GM12891 (cell line): ENCODE data around the gene SLFN12.
"Not testable (repeated sequence)": the region's sequence is repeated elsewhere in the genome, so short reads cannot be mapped to it uniquely, and the experiment has no call there.

ENCODE experiments used
- DNase-seq: peaks from one replicate; pipeline ENCODE4 v3.0.0; 2011; ENCODE audit warnings: low spot score; ENCODE audit not compliant: insufficient read length
- FAIRE-seq: peaks from 2 replicates; lab custom pipeline; 2011; peaks lifted over from hg19 to GRCh38; lab: Jason Lieb, UNC
- PAX5 ChIP-seq: IDR thresholded peaks from 2 replicates; pipeline ENCODE4 v1.6.1; 2011; ENCODE audit warnings: low read length, moderate library complexity, mild to moderate bottlenecking; ENCODE audit not compliant: insufficient read depth, severe bottlenecking
- POLR2A ChIP-seq: IDR thresholded peaks from 2 replicates; pipeline ENCODE4 v1.6.1; 2011; ENCODE audit warnings: low read depth, low read length, control low read depth
- POLR2AphosphoS5 ChIP-seq: IDR thresholded peaks from 2 replicates; pipeline ENCODE4 v1.6.1; 2011; ENCODE audit warnings: low read depth, low read length, control low read depth
- POU2F2 ChIP-seq: IDR thresholded peaks from 2 replicates; pipeline ENCODE4 v1.6.1; 2011; ENCODE audit warnings: low read depth, mild to moderate bottlenecking, control low read depth, low read length, moderate library complexity
- SPI1 ChIP-seq: IDR thresholded peaks from 2 replicates; pipeline ENCODE4 v1.6.1; 2011; ENCODE audit warnings: low read depth, low read length, control low read depth
- TAF1 ChIP-seq: IDR thresholded peaks from 2 replicates; pipeline ENCODE4 v1.6.1; 2011; ENCODE audit warnings: low read depth, low read length, control low read depth

SLFN12 gene

DNA sequence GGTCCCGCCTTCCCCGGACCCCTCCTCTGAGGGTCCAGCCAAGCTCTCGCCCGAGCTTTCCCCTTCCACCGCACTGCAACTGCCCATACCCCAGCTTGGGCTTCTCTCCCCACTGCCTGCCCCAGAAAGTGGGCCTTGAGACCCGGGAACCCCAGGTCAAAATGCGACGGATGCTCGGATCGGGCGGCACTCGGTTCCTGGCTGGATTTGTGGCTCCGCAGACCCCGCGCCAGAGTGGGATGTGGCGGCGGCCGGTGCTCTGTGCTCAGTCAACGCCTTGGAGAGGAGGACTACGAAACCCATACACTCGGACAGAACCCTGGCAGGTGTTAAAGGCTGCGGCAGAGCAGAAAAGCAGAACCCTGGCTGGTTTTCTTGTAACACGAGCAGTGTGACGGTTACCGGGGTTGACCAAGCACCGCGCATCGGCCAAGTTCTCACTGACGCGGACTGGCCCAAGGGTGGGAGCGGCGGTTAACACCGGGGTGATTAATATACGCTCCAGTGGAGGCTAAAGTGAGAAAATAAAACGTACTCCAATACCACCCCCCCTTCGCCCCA, 17.2 kb upstream of the SLFN12 start:
- FAIRE-seq (no peak), DNase-seq (no peak)
- TF ChIP-seq TAF1 (no peak), POLR2A (no peak), SPI1 (no peak), POU2F2 (no peak), POLR2AphosphoS5 (no peak), PAX5 (no peak)

DNA sequence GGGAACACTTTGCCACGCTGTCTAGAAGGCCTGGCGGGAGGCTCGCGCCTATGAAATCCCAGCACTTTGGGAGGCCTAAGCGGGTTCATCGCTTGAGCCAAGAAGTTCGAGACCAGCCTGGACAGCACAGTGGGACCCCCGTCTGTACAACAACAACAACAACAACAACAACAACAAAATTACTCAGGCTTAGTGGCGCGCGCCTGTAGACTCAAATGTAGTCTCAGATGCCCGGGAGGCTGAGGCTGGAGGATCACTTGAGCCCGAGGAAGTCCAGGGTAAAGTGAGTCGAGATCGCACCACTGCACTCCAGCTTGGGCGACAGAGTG, 16.6 kb upstream of the SLFN12 start:
- no peak for TF ChIP-seq POLR2AphosphoS5
- TF ChIP-seq POLR2A = no peak
- TF ChIP-seq TAF1 = no peak
- no peak for TF ChIP-seq SPI1
- TF ChIP-seq POU2F2 = no peak
- TF ChIP-seq PAX5 = no peak
- FAIRE-seq (no peak), DNase-seq (no peak)

DNA sequence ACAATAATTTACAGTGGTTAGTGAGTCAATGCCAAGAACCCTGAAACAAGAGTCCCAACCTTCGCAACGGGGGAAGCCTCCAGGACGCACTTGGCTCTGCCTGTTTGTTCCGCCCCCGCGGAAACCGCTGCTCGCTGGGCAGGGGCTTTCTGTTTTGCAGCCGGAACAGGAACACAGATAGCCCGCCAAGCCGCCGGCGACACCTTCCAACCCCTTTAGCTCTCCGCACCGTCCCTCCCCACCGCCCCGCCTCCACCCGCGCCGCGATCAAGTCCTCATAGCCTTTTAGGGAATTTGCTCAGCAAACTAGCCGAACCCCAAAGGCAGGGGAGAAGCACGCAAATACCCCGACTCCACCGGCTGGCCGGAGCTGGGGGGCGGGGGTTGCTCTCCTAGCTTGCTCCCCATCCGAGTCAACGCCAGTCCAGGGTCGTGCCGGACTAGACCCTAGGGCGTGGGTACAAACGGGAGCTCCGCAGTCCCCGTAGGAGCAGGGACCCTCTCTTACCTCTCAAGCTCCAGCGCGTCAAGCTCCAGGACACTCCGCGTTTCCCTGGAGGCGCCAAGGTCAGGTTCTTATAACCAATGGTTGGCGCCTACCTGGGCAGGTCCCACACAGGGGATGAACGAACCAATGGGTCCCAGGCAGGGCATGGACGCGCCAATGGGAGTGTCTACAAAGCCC, 16.1 kb upstream of the SLFN12 start, which contains the start of gene SLFN13:
SLFN13 (minus strand) TSS at position 553 of the 685 bp plus-strand sequence. CDS start 3,086 bp downstream, outside the sequence.
- FAIRE-seq = peak; percentile 97
- peak; percentile 63 for DNase-seq
- TF ChIP-seq POLR2A (peak; percentile 50; the same call in 1 of the 2 replicates), TAF1 (0 out of 2 replicates have a peak, but pooled peaks have one; percentile 17), SPI1 (peak; percentile 15; the same call in 1 of the 2 replicates), PAX5 (no peak), POU2F2 (peak; percentile 34; the same call in 1 of the 2 replicates), POLR2AphosphoS5 (peak; percentile 40; the same call in 1 of the 2 replicates)

DNA sequence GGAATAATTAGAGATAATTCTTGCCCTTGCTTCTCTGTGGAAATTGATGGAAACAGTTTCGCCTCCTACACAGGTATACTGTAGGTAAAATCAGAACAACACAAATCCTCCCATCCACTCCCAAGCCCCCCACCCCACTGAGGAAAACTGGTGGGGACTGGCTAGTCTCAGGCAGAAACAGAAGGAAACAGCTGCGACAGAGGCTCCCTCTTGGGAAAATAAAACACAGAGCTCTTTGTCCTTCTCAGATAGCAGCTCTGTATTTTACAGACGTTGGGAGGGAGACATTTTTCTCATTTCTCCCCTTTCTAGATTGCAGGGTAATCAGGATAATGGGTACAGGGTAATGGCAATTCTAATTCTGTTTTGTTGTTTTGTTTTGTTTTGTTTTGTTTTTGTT, 15.2 kb upstream of the SLFN12 start:
- FAIRE-seq (peak; percentile 66), DNase-seq (no peak)
- TF ChIP-seq SPI1 (no peak), POLR2AphosphoS5 (no peak), POU2F2 (no peak), POLR2A (no peak), PAX5 (no peak), TAF1 (no peak)

DNA sequence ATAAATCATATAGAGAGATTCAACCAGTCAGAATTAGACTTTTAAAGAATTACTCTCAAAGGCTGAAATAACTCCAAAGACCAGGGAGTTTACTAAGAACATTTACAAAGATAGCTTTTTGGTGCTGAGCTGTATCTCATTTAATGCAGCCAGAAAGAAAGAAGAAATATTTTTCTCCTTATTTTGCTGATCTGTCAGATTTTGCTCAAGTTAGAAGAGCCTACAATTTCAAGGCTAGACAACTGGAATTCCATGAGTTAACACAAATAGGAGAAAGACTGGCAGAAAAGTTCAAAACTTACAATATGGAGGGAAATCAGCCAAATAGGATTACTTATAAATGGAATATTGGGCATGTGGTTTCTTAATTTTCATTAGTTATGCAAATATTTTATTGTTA, 6.1 kb upstream of the SLFN12 start:
- DNase-seq = no peak
- TF ChIP-seq SPI1 (no peak), PAX5 (no peak), POLR2AphosphoS5 (no peak), POLR2A (no peak), POU2F2 (no peak), TAF1 (no peak)
- no peak for FAIRE-seq

DNA sequence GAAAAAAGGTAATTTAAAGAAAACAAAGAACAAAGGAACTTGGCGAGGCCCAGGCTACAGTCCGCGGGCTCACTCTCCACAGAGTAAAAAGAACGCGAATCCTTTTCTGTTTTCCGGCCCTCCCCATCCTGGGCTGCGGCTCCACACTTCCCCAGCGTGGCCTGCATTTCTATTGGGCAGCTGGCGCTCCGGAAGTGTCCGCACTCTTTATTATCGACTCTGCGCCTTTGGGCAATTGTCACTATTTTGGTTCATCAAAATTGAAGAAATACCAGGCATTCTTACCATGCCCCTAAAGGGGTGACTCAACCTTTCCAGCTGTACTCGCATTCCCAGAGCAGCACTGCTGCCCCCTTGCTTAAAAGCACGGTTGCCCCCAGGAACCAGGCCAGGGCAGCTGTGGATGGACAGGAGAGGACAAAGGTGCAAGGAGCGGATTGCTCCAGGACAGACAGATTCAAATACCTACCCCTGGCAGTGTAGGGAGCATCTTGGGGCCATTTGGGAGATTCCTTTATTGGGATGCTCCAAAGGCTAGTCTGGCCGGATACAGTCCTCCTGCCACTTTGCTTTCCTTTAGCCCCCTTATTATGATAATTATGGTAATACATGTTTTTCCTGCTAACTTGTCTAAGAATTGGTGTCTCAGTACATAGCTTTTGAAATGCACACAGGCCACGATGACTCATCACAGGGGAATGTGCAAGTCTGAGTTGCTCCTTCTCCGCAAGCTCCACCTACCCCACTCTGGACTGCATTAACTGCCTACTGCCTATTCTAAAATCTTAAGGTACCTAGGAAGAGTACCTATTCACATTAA, 985 bp upstream of the SLFN12 start:
- TF ChIP-seq SPI1 (peak; percentile 25; the same call in 1 of the 2 replicates), TAF1 (no peak)
- DNase-seq (peak; percentile 28), FAIRE-seq (peak; percentile 92)

DNA sequence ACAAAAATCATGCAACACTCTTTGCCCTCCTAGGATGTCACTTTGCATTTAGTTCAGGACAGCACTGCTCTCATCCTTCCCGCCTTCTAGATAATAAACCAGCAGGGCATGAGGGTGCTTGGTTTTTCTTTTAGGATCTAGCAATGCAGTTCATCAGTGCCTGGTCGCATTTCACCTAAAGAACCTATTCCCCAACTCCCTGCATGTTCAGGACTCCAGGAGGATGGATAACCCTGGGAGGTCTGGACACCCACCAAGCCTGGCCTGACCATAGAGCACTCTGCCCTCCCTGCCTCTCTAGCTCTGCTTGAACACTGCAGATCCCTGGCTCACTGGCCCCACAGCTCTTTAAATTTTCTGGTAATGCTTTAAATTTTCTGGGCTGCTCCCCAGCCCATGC, 2.6 kb downstream of the SLFN12 start:
- FAIRE-seq = no peak
- TF ChIP-seq POU2F2 (no peak), TAF1 (no peak), POLR2AphosphoS5 (no peak), POLR2A (no peak), SPI1 (no peak)
- DNase-seq = no peak

DNA sequence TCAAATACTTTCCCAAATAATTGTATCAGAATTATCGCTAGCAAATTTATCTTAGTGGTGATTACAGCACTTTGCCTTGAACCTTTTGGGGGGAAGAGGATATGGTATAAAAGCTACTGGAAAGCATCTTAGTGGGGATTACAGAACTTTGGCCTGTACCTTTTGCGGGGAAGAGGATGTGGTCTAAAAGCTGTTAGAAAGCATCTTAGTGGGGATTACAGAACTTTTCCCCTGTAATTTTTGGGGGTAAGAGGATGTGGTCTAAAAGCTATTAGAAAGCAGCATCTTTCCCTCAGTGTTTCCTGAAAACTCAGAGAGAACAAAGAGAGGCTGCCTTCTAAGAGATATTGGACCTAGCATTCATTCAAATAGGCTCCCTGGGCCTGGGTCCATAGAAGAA, 4.1 kb downstream of the SLFN12 start:
- DNase-seq (no peak), FAIRE-seq (no peak)
- TF ChIP-seq SPI1 (no peak), POU2F2 (no peak), POLR2AphosphoS5 (no peak), PAX5 (no peak), POLR2A (no peak), TAF1 (no peak)

DNA sequence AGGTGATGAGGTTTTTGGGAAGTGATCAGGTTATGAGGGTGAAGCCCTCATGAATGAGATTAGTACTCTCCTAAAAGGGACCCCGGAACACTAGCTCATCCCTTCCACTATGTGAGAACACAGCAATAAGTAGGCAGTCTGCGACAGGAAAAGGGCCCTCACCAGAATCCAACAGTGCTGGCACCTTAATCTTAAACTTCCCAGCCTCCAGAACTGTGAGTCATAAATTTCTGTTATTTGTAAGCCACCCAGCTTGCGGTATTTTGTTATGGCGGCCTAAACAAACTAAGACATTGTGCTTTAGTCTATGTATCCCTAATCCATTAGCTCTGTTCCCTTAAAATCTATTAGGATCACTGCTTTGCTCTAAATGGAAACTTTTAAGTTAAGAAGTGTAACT, 8.5 kb downstream of the SLFN12 start:
- FAIRE-seq (no peak), DNase-seq (no peak)
- TF ChIP-seq POLR2AphosphoS5 = no peak
- TF ChIP-seq TAF1 = no peak
- no peak for TF ChIP-seq POU2F2
- TF ChIP-seq POLR2A = no peak
- TF ChIP-seq PAX5 = no peak
- TF ChIP-seq SPI1 = no peak

DNA sequence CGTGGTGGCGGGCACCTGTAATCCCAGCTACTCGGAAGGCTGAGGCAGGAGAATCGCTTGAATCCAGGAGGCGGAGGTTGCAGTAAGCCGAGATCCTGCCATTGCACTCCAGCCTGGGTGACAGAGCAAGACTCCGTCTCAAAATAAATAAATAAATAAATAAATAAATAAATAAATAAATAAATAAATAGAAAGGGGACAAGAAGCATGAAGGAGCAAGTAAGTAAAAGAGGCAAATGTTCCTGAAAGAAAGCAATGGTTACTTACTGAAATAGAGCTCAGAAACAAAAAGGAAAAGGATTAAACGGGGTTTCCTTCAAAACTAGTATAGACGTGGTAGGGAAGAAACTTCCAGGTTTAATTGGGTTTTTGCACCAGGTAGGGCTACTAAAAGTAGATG, 11.2 kb downstream of the SLFN12 start:
- DNase-seq, FAIRE-seq: not testable (repeated sequence)
